ENCODE data around the gene UBE2S.

DNA sequence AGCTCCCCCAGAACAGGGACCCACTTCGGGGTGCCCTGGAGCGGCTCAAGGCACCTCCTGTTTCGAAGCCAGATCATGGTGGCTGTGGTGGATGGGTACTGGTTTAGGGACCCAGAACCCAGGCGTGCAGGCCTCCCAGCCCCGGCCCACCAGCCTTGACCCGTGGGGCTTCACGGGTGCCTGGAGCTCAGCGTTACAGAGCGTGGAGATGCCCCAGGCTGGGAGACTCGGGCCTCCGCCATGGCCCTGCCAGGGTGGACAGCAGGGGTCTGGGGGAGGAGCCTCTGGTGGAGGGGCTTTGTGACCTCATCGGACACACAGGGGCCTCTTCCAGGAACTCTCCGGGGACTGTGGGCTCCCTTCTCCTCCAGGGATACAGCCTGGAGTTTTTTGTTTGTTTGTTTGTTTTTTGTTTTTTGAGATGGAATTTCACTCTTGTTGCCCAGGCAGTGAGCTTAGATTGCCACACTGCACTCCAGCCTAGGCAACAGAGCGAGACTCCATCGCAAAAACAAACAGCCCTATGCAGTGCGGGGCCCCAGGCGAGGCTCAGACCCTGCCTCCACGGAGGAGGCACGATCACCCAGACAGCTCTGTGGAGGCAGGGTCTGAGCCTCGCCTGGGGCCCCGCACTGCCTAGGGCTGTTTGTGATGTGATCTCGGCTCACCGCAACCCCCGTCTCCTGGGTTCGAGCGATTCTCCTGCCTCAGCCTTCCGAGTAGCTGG lies 44.4 kb downstream of the UBE2S start, which contains the start of gene GARIN5B:
- TF ChIP-seq, protein P1, sequence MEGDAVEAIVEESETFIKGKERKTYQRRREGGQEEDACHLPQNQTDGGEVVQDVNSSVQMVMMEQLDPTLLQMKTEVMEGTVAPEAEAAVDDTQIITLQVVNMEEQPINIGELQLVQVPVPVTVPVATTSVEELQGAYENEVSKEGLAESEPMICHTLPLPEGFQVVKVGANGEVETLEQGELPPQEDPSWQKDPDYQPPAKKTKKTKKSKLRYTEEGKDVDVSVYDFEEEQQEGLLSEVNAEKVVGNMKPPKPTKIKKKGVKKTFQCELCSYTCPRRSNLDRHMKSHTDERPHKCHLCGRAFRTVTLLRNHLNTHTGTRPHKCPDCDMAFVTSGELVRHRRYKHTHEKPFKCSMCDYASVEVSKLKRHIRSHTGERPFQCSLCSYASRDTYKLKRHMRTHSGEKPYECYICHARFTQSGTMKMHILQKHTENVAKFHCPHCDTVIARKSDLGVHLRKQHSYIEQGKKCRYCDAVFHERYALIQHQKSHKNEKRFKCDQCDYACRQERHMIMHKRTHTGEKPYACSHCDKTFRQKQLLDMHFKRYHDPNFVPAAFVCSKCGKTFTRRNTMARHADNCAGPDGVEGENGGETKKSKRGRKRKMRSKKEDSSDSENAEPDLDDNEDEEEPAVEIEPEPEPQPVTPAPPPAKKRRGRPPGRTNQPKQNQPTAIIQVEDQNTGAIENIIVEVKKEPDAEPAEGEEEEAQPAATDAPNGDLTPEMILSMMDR (IDR thresholded peaks at IDR 0.05): no peak
- TF ChIP-seq TCF7L2 (IDR thresholded peaks at IDR 0.05; ENCODE audit: low read depth, low read length) (no peak), POLR2AphosphoS5 (IDR thresholded peaks at IDR 0.05; ENCODE audit: low read depth, low read length) (no peak)
- TF ChIP-seq, protein P2, sequence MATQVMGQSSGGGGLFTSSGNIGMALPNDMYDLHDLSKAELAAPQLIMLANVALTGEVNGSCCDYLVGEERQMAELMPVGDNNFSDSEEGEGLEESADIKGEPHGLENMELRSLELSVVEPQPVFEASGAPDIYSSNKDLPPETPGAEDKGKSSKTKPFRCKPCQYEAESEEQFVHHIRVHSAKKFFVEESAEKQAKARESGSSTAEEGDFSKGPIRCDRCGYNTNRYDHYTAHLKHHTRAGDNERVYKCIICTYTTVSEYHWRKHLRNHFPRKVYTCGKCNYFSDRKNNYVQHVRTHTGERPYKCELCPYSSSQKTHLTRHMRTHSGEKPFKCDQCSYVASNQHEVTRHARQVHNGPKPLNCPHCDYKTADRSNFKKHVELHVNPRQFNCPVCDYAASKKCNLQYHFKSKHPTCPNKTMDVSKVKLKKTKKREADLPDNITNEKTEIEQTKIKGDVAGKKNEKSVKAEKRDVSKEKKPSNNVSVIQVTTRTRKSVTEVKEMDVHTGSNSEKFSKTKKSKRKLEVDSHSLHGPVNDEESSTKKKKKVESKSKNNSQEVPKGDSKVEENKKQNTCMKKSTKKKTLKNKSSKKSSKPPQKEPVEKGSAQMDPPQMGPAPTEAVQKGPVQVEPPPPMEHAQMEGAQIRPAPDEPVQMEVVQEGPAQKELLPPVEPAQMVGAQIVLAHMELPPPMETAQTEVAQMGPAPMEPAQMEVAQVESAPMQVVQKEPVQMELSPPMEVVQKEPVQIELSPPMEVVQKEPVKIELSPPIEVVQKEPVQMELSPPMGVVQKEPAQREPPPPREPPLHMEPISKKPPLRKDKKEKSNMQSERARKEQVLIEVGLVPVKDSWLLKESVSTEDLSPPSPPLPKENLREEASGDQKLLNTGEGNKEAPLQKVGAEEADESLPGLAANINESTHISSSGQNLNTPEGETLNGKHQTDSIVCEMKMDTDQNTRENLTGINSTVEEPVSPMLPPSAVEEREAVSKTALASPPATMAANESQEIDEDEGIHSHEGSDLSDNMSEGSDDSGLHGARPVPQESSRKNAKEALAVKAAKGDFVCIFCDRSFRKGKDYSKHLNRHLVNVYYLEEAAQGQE (IDR thresholded peaks at IDR 0.05; ENCODE audit: insufficient read depth in 1 of 2, low read depth in 2 of 2, low read length in 1 of 2): no peak
